HTR-8/SVneo (cell line): ENCODE measurements around the gene FIGNL2.

ENCODE experiments used
- DNase-seq: peaks from one replicate; pipeline ENCODE4 v3.0.0; 2011; ENCODE audit warnings: low spot score, mixed read lengths; ENCODE audit not compliant: insufficient read length
- FAIRE-seq: peaks from 2 replicates; lab custom pipeline; 2011; peaks lifted over from hg19 to GRCh38; lab: Jason Lieb, UNC

The FIGNL2 gene

DNA sequence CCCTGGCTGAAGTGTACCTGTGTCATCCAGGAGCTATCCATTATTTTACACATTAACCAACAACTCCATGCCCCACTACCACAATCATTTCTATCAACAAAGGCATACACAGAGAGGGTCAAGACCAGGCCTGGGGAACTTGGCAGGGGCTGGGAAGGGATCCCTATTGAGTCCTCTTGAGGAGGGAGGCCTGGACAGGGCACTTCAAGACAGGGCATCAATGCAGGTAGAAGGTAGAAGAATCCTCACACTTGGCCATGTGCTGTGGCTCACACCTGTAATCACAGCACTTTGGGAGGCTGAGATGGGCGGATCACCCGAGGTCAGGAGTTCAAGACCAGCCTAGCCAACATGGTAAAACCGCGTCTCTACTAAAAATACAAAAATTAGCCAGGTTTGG lies 26.0 kb upstream of the FIGNL2 start:
- FAIRE-seq (no peak), DNase-seq (no peak)

DNA sequence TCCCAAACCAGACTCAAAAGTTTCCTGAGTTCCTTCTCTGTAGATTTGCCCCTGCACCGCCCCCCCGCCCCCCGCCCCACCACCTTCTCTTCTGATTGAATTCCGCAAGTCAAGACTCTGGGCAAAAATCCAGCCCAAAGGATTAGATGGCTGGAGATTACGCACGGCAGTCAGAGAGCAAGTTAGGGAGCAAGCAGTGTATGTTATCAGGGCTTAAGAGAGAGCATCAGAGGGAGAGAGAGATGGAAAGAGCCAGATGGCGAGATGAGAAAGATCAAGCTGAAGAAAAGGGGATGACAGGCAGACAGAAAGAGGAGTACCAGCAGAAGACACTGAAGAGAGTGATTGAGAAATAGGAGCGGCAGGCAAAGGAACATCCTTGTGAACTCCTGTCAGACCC lies 25.5 kb upstream of the FIGNL2 start:
- no peak for DNase-seq
- no peak for FAIRE-seq

DNA sequence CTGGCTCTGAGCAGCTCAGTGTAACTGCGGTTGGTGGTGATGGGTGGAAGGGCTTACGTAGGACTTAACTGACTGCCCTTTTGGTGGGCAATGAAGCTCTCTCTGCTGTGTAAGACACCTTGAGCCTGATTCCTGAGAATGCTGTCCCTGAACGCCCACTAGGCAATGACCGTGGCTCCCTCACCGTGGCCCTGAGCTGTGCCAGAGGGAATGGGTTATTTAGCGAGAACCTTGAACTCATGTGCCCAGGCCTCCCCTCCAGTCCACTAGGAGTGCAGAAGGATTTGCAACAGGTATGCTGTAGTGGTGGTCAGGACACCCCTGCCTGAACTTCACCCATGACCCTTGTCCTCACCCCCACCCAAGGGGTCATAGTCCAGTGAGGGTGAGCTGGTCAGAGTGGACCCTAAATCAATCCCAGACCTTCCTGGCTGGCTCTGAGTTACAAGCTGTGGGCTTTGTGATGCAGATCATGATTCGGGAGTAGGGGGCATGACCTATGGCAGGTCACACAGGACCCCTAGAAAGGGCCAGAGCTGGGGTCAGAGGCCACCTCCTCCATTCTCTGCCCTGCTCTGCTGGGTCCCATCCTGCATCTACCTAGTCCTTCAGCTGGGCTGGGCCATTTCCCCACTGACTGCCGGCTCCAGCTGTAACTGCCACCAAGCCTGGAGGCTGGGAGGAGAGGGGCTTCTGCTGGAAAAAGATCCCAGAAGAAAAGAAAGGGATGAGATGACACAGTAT lies 24.9 kb upstream of the FIGNL2 start:
- FAIRE-seq (no peak), DNase-seq (no peak)

DNA sequence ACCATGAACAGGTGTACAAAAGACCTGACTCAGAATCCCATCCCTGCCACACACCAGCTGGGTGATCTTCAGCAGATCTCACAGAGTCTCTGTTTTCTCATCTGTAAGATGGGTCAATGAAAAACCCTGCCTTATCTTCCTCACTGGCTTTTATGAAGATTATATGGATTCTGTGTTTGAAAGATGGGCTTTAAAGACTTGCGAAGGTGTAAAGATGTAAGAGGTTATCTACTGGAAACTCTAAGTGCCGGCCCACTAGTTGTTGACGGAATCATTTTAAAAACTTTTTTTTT lies 24.1 kb upstream of the FIGNL2 start:
- no peak for DNase-seq
- FAIRE-seq = no peak

DNA sequence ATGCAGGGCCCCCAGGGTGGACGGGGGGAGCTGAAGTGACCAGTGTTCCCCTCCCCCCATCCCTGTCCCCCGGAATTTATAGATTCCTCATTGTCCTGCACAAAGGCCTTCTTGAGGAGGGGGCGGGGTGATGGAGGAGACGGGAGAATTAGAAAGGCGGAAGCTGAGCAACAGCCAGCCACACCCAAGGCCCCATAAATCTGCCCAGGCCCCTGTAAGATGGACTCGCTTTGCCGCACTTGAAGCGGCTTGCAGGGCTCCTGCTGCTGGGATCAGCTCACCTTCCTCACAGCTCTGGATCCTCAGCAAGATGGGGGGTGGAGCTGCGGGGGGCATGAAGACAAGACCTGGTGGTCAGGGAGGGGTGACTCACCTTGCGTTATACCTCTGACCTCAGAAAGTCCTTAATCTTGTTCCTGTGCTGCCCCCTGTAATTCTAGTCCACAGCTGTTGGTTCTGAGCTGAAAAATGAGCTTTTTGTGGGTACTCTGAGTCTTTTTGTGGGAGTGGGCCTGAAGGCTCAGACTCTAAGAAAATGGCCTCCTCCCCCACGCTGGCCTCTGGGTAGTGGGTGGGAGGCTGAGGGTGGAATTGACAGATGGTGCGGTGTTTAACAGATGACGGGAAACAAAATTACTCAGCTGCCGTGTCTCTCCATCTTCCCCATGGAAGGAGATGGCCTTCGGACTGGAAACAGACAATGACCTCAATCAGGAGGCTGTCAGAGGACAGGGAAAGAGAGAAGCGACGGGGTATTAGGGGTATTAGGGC lies 23.6 kb upstream of the FIGNL2 start:
- DNase-seq = no peak
- no peak for FAIRE-seq

DNA sequence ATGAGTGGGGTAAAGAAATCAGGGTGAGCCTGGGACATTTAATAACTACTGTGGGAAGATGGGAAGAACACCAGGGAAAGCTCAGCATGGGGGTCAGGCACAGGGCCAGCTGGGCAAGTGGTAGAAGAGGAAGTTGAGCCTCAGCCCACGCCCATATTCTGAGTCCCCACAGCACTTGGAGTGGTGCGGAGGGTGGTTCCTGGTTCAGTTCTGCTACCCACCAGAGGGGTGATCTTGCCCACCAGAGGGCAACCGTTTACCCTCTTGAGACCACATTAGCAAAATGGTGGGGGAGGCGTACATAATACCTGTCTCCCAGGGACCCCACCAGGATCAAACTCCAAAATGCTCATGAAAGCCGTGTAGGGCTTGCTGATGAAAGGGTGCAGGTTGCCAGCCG lies 22.6 kb upstream of the FIGNL2 start:
- DNase-seq = no peak

DNA sequence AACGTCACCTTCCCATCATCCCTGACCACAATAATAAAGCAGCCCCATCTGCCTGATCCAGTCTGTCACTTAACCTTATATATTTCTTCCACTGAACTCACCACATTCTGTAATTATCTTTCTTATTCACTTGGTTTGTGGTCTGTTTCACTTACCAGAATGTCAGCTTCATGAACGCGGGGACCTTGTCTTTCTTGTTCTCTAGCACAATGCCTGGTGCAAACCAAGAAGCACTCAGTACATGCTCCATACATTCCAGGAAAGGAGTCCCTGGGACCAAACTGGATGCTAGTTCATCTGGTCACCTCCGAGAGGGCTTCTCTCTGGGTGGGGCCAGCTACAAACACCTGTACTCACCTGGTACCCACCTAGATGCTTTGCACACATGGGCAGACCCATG lies 22.0 kb upstream of the FIGNL2 start:
- no peak for FAIRE-seq
- DNase-seq = no peak

More for the DNA sequence above, 22.6 kb upstream of the FIGNL2 start:
- FAIRE-seq = no peak

DNA sequence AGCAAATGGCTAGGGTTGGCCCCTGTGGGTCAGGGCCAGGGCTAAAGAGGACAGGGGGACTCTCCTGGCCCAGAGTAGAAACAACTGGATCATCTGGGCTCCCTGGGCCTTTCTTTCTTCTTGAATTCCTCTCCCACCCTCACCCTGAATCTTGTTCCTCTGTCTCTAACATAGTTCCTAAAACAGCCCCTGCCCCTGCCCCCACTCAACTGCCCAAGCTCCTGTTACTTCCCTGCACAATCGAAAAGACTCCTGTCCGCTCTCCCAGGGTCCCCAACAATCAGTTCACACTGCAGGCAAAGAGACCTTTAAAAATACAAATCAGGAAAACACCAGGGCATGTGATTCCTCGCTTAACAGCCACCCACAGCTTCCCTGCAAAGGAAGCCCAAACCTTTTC lies 21.4 kb upstream of the FIGNL2 start:
- DNase-seq = no peak
- FAIRE-seq = no peak

DNA sequence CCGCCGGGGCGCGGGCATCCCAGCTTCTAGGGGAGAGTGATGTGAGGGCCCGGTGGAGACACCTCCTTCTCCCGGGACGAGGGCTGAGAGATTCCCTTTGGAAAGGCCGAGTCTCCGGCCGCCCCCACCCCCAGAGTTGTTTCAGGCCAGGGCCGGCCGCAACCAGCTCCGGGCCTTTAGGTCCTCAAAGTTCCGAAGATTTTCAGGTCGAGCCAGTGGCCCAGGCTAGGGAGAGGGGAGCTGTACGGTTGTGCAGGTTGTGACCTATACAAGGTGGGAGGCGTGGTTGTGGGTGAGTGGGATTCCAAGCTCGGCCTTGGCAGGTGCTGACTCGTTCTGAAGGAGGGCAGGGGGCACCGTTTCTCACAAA lies 21.0 kb upstream of the FIGNL2 start:
- DNase-seq (no peak), FAIRE-seq (no peak)

DNA sequence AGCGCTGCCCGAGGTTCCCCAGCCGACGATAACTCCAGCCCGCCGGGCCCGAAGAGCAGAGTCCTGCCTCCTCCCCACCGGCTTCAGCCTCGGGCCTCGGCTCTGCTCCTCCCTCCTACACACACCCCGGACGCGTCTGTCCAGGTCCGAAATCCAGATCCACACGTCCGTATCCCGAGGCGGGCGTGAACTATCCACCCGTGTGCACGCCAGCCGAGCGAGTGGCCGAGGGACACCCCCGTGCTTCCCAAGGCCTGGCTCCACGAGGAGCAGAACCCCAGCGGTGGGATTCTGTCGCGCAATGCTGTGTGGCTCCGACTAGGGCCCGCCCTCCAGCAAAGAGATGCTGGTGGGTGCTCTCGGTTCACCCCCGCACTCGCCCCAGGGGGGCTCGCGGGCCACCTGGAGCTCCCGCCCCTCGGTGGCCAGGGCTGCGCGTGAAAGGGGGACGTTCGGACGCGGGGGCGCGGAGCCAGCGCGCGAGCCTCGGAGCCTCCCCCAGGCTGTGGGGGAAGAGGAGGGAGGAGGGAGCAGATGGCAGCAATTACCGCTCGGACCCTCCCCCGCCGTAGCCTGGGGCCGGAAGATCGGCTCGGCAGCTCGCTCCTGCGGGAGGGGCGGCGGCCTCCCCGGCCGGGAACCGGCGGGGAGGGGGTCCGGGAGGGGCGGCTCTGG lies 20.4 kb upstream of the FIGNL2 start:
- no peak for FAIRE-seq
- no peak for DNase-seq

DNA sequence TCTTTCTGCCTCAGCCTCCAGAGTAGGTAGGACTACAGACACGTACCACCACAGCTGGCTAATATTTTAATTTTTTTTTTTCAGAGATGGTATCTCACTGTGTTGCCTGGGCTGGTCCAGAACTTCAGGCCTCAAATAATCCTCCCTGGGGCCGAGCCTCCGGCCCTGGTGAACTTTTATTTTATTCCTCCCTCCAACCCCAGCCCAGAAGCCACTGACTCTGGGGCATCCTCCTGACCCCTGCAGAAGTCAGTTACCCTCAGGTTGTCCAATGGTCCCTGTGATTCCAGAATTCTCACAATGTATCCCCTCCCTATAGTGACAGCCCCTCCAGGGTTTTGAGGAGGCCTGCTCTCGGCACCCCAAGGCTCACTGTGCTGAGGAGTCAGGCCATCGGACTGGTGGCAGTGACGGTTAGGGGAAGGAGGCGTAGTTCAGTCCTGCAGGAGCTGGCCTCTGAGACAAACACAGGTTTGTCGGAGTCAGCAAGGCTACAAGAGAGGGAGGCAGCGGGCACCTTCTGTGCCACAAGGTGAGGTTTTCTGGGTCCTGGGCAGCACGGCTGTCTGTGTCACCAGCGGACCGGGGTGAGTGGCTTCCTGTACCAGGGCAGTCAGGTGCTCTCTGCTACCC lies 19.4 kb upstream of the FIGNL2 start:
- FAIRE-seq = no peak
- DNase-seq = no peak

DNA sequence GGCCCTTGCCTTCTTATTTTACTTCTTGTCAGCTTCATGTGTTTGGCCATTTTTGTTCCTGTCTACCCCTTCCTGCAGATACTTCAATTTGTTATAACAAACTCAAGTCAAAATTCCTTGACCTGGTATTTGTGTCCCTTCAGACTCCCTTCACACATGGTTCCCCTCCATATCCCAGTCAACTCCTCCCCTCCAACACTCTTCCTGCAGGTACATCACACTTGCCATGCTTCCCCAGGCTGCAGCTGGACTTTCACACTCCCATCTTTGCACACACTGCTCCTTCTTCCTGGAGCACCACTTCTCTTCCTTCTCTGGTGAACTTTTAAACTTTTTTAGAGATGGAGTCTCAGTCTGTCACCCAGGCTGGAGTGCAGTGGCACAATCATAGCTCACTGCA lies 18.9 kb upstream of the FIGNL2 start:
- DNase-seq (no peak), FAIRE-seq (no peak)

DNA sequence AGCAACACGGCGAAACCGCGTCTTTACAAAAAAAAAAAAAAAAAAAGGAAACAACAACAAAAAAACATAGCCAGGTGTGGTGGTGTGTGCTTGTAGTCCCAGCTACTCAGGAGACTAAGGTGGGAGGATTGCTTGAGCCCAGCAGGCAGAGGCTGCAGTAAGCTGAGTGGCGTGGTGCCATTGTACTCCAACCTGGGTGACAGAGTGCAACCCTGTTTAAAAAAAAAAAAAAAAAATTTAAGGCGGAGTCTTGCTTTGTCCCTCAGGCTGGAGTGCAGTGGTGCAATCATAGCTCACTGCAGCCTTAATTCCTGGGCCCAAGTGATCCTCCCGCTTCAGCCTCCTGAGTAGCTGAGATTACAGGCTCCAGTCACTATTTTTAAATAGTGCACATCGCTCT lies 18.2 kb upstream of the FIGNL2 start:
- no peak for FAIRE-seq
- no peak for DNase-seq

DNA sequence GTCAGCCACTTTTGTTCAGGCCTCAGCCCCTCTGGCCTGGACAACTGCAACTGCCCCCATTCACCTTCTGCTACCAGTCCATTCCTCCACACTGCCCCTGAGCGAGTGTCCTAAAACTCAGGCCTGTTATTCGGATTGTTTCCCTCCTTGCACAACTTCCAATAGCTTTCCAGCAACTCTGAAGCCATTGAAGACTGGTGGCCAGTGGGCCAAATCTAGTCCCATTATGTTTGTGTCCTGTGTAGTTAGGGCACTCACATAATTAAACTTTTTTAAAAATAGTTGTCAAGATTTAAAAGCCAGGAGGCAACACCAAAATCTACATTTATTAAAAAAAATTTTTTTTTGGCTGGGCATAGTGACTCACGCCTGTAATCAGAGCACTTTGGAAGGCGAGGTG lies 17.8 kb upstream of the FIGNL2 start:
- no peak for FAIRE-seq
- no peak for DNase-seq

DNA sequence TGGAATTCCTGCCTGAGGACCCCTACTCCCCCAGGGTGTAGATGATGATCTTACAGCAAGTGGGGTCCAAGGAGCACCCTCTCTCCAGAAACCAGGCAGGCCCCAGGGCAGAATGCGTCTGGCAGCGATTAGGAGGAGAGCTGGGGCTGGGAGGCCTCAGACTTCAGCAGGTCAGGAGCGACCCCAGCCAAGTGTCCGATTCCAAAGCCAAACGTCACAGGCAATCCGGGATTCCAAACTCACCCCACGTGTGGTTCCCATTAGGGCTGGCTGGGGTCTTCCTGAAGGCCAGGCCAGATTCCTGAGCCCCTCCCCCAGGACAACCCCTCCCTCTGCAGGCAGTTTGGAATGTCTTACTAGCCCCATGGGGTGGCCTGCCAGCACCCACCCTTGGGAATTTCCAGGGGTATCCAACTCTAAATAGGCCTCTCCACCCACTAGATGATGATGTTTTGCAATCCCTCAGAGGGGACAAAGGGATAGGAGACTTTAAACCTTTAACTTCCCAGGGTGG lies 17.3 kb upstream of the FIGNL2 start:
- DNase-seq = no peak
- FAIRE-seq = no peak

DNA sequence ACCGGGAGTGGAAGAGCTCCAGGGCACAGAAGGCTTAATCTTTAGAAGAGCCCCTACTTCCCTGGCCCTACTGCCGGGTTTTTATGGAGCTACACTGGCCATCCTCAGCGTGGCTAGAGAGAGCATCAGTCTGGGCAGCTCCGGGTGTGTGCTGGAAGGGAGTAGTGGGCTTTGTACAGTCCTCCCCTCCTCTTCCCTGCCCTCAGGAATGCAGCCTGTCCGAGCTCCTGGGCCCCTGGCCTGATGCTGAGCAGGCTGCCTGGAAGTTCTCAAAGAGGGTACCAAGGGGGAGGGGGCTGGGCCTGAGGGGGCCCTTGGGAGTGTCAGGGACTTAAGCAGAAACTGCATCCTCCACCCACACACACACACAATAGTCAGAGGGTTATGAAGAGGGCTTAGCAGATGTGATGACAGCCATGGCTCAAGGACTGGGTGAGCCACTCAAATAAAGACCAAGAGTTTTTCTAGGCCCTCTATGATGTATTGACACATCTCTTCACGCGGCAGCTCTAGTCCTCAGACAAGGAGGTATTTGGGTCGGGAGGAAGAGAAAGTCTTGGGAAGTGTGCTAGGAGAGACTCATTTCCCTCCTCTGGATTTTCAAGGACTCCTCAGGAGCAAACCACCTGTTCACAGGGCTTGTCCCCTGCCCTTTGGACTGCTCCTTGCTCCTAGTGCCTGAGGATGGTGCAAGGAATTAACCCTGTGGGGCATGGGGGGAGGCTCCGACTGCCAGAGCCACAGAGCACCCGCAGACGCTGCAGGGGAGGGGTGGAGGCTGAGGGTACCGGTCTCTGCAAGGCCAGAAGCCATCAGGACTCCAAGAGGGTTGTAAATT lies 16.5 kb upstream of the FIGNL2 start:
- no peak for FAIRE-seq
- no peak for DNase-seq

DNA sequence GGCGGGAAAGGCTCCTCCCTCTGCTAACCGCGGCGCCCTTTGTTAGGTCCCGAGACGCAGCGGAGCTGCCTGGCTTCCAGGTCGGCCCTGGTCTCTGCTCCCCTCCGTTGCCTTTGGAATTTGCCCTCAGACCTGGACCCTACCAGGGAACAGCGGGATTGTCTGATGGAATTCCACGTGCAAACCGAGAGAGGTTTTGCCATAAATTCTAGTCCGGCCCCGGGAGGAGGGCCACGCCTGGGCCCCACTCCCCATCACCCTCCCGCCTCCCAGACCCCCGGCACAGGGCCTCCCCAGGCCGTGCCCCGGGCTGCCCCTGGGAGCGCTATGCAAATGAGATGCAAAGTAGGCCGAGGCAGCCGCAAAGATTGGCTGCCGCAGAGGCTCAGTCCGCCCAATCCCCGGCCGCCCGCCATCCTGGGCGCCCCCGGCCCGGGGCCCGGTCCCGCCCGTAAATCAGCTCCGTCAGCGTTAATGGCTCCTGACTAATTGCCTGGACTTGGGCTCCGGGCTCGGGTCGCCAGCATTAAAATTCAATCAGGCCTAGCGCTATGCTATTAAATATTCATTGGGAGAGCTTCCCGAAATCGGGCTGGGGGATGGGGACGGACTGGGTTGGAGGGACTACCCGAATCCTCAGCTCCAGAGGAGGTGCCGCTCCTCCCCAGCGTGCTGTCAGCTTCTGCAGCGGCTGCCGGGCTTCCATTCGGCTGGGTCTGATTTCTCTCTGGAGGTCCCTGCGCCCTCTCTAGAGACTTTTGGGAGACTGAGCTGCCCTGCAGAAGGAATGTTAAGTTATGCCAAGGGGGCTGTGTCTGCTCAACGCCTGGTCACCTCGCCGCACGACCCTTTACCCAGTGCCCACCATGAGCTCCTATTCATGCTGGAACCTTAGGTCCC lies 15.7 kb upstream of the FIGNL2 start:
- DNase-seq (no peak), FAIRE-seq (no peak)

DNA sequence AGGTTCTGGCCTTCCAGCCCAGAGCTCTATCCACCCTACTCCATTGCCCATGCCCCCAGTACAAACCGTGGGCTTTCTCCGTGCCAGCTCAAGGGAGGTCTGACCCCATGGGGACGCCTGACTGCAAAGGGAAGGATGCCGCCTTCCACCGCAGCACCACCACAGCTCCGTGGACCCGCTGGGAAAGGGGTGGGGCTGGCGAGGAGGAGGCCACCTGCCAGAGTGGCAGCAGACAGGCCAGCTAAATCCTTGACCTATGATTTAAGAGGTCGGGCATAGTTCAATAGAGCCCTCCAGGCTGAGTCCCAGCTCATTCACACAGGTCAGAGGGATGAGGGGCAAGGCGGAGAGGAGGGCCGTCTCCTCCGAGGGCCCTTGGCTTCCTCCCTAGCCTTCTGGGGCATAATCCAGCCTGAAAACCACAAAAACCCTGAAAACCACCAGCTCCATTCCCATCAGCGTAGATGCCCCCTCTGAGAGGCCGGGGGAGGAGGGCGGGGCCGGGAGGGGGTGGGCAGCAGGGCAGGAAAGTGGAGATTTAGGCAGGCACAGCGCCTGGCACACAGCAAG lies 14.9 kb upstream of the FIGNL2 start:
- FAIRE-seq (no peak), DNase-seq (no peak)

DNA sequence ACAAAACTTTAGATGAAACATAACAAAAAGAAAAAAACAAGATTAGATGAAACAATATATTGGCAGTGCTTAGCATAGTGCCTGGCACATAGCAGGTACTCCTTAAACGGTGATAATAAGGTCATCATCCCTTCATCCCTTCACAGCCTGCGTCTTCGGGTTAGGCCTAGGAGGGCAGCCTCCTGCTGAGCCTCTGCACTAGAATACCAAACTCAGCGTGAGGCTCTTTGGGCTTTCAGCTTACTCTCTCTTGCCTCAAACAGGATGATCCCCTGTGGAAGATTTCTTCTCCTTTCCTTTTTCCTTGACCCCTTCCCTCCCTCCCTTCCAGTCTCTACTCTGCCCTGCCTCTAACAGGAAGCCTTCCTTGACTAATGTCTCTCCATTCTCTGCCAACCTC lies 14.4 kb upstream of the FIGNL2 start:
- FAIRE-seq = no peak

More for the DNA sequence above, 14.4 kb upstream of the FIGNL2 start:
- no peak for DNase-seq
